Measurements from ENCODE around the gene CDC45.
"Not testable (repeated sequence)": the region's sequence is repeated elsewhere in the genome, so short reads cannot be mapped to it uniquely, and the experiment has no call there.

The CDC45 gene

DNA sequence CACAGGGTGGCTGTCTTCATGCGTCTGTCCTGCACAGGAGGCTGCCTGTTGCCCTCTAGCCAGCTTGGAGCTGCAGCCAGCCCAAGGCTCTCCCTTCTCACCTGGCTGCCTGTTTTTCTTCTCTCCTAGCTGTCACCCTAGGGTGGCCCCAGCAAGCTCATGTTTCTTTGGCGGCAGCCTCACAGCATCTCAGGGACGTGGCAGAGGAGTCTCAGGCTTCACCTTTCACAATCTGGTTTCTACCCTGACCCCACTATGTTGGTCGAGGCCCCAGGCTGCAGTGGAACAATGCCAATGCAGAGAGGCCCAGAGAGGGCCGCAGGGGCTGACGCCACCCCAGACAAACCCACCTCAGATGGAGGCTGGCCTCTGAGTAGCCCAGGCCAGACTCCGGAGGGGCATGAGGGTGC lies 47.0 kb downstream of the CDC45 start:
- H3K27ac ChIP-seq (ENCODE audit: low read depth, low read length), result no peak overlapping the region
- H3K36me3 ChIP-seq (ENCODE audit: control insufficient read depth, insufficient read depth, low read length), result no peaks in the 10 kb centered on the region
- H3K4me1 ChIP-seq (ENCODE audit: control insufficient read depth, insufficient read depth, low read length), result no peaks in the 10 kb centered on the region
- H3K27me3 ChIP-seq (ENCODE audit: control insufficient read depth, insufficient read depth, low read length), result peaks cover 12% of the 10 kb centered on the region
- H3K4me3 ChIP-seq (ENCODE audit: low read length), result no peak overlapping the region
- H3K9ac ChIP-seq (ENCODE audit: low read length), result no peak overlapping the region

DNA sequence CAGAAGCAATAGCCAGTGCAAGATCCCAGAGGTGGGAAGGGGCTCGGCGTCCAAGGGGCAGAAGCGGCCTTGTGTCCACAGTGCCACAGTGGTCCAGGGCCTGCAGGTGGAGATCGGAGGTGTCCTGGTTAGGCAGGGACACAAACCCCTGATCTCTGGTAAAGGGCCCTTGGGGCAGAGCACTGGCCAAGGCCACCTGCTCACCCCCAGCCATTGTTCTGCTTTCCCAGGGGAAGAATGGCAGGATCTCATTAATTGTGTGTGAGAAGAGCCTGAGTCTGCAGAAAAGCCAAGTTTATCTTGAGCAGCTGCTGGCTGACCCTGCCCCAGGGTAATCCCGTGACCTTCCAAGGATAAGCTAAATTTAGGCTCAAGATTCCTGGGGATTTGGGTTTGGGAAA lies 47.6 kb downstream of the CDC45 start:
- peaks cover 12% of the 10 kb centered on the region for H3K27me3 ChIP-seq (ENCODE audit: control insufficient read depth, insufficient read depth, low read length)
- no peak overlapping the region for H3K4me3 ChIP-seq (ENCODE audit: low read length)
- H3K36me3 ChIP-seq (ENCODE audit: control insufficient read depth, insufficient read depth, low read length), result no peaks in the 10 kb centered on the region
- H3K4me1 ChIP-seq (ENCODE audit: control insufficient read depth, insufficient read depth, low read length), result no peaks in the 10 kb centered on the region
- H3K9ac ChIP-seq (ENCODE audit: low read length), result no peak overlapping the region
- H3K27ac ChIP-seq (ENCODE audit: low read depth, low read length), result no peak overlapping the region

DNA sequence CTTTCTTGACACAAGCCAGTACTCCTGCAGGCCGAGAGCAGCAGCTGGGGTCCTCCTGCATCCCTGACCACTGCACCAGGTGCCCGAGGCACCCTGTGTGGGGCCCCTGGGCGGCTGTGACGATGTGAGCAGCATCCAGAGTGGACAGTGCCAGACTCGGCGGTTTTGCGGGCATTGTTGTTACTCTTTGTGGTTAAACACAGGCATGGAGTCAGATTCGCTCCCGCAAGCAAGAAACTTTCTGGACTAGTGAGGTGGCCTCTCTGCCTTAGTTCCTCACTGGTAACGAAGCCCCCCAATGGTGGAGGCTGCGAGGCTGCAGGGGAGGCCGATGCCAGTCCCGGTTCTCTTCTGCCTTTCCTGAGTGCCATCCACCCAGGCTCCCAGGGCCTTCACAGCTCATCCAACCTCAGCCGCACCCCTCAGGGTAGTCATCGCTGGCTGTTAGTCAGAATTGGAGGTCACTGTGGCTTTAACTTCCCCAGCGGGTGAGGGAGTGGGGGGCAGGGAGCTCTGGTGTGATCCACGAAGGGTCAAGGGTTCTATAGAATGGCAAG lies 48.2 kb downstream of the CDC45 start:
- H3K4me1 ChIP-seq (ENCODE audit: control insufficient read depth, insufficient read depth, low read length), result no peaks in the 10 kb centered on the region
- no peak overlapping the region for H3K27ac ChIP-seq (ENCODE audit: low read depth, low read length)
- no peaks in the 10 kb centered on the region for H3K36me3 ChIP-seq (ENCODE audit: control insufficient read depth, insufficient read depth, low read length)
- H3K27me3 ChIP-seq (ENCODE audit: control insufficient read depth, insufficient read depth, low read length), result peaks cover 12% of the 10 kb centered on the region
- H3K9ac ChIP-seq (ENCODE audit: low read length), result no peak overlapping the region
- no peak overlapping the region for H3K4me3 ChIP-seq (ENCODE audit: low read length)

DNA sequence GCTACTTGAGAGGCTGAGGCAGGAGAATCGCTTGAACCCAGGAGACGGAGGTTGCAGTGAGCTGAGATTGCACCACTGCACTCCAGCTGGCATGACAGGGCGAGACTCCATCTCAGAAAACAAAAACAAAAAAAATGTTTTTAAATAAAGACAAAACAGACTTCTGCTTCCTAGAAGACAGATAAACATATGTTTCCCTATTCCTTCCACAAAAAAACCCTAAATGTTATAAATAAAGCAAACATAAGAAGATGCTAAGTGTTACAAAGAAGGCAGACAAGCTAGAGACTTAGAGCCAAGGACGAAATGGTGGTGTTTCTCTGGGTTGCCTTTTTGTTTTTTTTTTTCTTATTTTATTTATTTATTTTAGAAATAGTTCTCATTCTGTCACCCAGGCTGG lies 50.1 kb downstream of the CDC45 start:
- H3K36me3 ChIP-seq (ENCODE audit: control insufficient read depth, insufficient read depth, low read length), result no peaks in the 10 kb centered on the region
- H3K27ac ChIP-seq (ENCODE audit: low read depth, low read length), result no peak overlapping the region
- peaks cover 5% of the 10 kb centered on the region for H3K27me3 ChIP-seq (ENCODE audit: control insufficient read depth, insufficient read depth, low read length)
- no peak overlapping the region for H3K4me3 ChIP-seq (ENCODE audit: low read length)
- no peak overlapping the region for H3K9ac ChIP-seq (ENCODE audit: low read length)
- no peaks in the 10 kb centered on the region for H3K4me1 ChIP-seq (ENCODE audit: control insufficient read depth, insufficient read depth, low read length)

- Histone ChIP-seq H3K4me3 (ENCODE audit: low read length) (no peak overlapping the region), H3K27ac (ENCODE audit: low read depth, low read length) (no peak overlapping the region), H3K27me3 (ENCODE audit: control insufficient read depth, insufficient read depth, low read length) (peaks cover 5% of the 10 kb centered on the region), H3K4me1 (ENCODE audit: control insufficient read depth, insufficient read depth, low read length) (no peaks in the 10 kb centered on the region), H3K36me3 (ENCODE audit: control insufficient read depth, insufficient read depth, low read length) (no peaks in the 10 kb centered on the region), H3K9ac (ENCODE audit: low read length) (no peak overlapping the region)
Measured at GRCh38 chr22:19530751-19531150, 51.0 kb downstream of the CDC45 start.

- not testable (repeated sequence) for H3K27me3 ChIP-seq (ENCODE audit: control insufficient read depth, insufficient read depth, low read length); H3K27ac ChIP-seq (ENCODE audit: low read depth, low read length); H3K9ac ChIP-seq (ENCODE audit: low read length); H3K36me3 ChIP-seq (ENCODE audit: control insufficient read depth, insufficient read depth, low read length); H3K4me1 ChIP-seq (ENCODE audit: control insufficient read depth, insufficient read depth, low read length); H3K4me3 ChIP-seq (ENCODE audit: low read length)
Measured at GRCh38 chr22:19531327-19531726, 51.6 kb downstream of the CDC45 start.

GRCh38 chr22:19533049-19533626 lies 53.4 kb downstream of the CDC45 start:
- Histone ChIP-seq H3K27me3 (ENCODE audit: control insufficient read depth, insufficient read depth, low read length) (no peaks in the 10 kb centered on the region), H3K4me1 (ENCODE audit: control insufficient read depth, insufficient read depth, low read length) (no peaks in the 10 kb centered on the region), H3K27ac (ENCODE audit: low read depth, low read length) (no peak overlapping the region)

GRCh38 chr22:19533857-19534256 lies 54.1 kb downstream of the CDC45 start:
- Histone ChIP-seq H3K9ac (ENCODE audit: low read length) (no peak overlapping the region), H3K27me3 (ENCODE audit: control insufficient read depth, insufficient read depth, low read length) (no peaks in the 10 kb centered on the region), H3K4me3 (ENCODE audit: low read length) (no peak overlapping the region), H3K4me1 (ENCODE audit: control insufficient read depth, insufficient read depth, low read length) (no peaks in the 10 kb centered on the region), H3K27ac (ENCODE audit: low read depth, low read length) (no peak overlapping the region), H3K36me3 (ENCODE audit: control insufficient read depth, insufficient read depth, low read length) (no peaks in the 10 kb centered on the region)

More at GRCh38 chr22:19533049-19533626, 53.4 kb downstream of the CDC45 start:
- H3K36me3 ChIP-seq (ENCODE audit: control insufficient read depth, insufficient read depth, low read length), result no peaks in the 10 kb centered on the region
- H3K9ac ChIP-seq (ENCODE audit: low read length), result no peak overlapping the region
- no peak overlapping the region for H3K4me3 ChIP-seq (ENCODE audit: low read length)

DNA sequence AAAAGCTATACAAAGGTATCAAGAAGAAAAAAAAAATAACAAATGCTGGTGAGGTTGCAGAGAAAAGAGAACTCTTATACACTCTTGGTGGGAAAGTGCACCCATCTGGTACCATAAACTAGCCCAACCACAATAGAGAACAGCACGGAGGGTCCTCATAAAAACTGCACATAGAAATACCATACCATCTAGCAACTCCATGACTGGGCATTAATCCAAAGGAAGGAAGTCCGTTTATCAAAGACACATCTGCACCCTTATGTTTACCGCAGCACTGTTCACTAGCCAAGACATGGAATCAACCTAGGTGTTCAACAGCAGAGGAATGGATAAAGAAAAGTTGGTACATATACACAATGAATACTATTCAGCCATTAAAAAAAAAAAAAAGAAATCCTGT lies 55.3 kb downstream of the CDC45 start:
- no peaks in the 10 kb centered on the region for H3K4me1 ChIP-seq (ENCODE audit: control insufficient read depth, insufficient read depth, low read length)
- no peaks in the 10 kb centered on the region for H3K27me3 ChIP-seq (ENCODE audit: control insufficient read depth, insufficient read depth, low read length)
- no peak overlapping the region for H3K4me3 ChIP-seq (ENCODE audit: low read length)
- no peak overlapping the region for H3K27ac ChIP-seq (ENCODE audit: low read depth, low read length)
- no peaks in the 10 kb centered on the region for H3K36me3 ChIP-seq (ENCODE audit: control insufficient read depth, insufficient read depth, low read length)
- no peak overlapping the region for H3K9ac ChIP-seq (ENCODE audit: low read length)

DNA sequence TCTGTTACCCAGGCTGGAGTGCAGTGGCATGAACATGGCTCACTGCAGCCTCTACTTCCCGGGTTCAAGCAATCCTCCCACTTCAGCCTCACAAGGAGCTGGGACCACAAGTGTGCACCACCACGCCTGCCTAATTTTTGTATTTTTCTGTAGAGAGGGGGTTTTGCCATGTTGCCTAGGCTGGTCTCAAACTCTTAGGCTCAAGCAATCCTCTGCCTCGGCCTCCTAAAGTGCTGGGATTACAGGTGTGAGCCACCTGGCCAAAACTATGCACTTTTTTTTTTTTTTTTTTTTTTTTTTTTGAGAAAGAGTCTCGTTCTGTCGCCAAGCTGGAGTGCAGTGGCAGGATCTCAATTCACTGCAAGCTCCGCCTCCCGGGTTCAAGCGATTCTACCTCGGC lies 56.8 kb downstream of the CDC45 start:
- Histone ChIP-seq H3K4me3 (ENCODE audit: low read length) (no peak overlapping the region), H3K4me1 (ENCODE audit: control insufficient read depth, insufficient read depth, low read length) (no peaks in the 10 kb centered on the region), H3K9ac (ENCODE audit: low read length) (no peak overlapping the region), H3K27me3 (ENCODE audit: control insufficient read depth, insufficient read depth, low read length) (no peaks in the 10 kb centered on the region), H3K36me3 (ENCODE audit: control insufficient read depth, insufficient read depth, low read length) (no peaks in the 10 kb centered on the region), H3K27ac (ENCODE audit: low read depth, low read length) (no peak overlapping the region)

DNA sequence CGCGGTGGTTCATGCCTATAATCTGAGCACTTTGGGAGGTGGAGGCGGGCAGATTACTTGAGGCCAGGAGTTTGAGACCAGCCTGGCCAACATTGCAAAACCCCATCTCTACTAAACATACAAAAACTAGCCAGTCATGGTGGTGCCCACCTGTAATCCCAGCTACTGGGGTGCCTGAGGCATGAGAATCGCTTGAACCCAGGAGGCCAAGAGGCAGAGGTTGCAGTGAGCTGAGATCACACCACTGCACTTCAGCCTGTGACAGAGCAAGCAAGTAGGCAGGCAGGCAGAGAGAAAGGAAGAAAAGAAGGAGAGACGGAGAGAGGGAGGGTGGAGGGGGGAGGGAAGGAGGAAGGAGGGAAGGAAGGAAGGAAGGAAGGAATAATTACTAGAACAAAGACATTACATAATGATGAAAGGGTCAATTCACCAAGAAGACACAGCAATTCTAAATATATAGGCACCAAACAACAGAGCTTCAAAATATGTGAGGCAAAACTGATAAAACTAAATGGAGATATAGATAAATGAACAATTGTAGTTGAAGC lies 58.3 kb downstream of the CDC45 start:
- Histone ChIP-seq H3K4me1 (ENCODE audit: control insufficient read depth, insufficient read depth, low read length) (no peaks in the 10 kb centered on the region), H3K4me3 (ENCODE audit: low read length) (no peak overlapping the region)

GRCh38 chr22:19540394-19540793 lies 60.7 kb downstream of the CDC45 start:
- H3K27me3 ChIP-seq (ENCODE audit: control insufficient read depth, insufficient read depth, low read length), result no peaks in the 10 kb centered on the region
- H3K4me1 ChIP-seq (ENCODE audit: control insufficient read depth, insufficient read depth, low read length), result no peaks in the 10 kb centered on the region
- H3K27ac ChIP-seq (ENCODE audit: low read depth, low read length), result no peak overlapping the region

More for the DNA sequence above, 58.3 kb downstream of the CDC45 start:
- Histone ChIP-seq H3K36me3 (ENCODE audit: control insufficient read depth, insufficient read depth, low read length) (no peaks in the 10 kb centered on the region), H3K27ac (ENCODE audit: low read depth, low read length) (no peak overlapping the region), H3K9ac (ENCODE audit: low read length) (no peak overlapping the region), H3K27me3 (ENCODE audit: control insufficient read depth, insufficient read depth, low read length) (no peaks in the 10 kb centered on the region)

More at GRCh38 chr22:19540394-19540793, 60.7 kb downstream of the CDC45 start:
- Histone ChIP-seq H3K9ac (ENCODE audit: low read length) (no peak overlapping the region), H3K36me3 (ENCODE audit: control insufficient read depth, insufficient read depth, low read length) (no peaks in the 10 kb centered on the region), H3K4me3 (ENCODE audit: low read length) (no peak overlapping the region)

All from rectal smooth muscle tissue (tissue), 1 donor.